HG03521 (cell line): ENCODE data around the gene IFNK.
A peak's percentile ranks its signal among the peaks of the same experiment; 100 is the strongest.

Experiments used
- ATAC-seq: cut with Tn5 transposase; IDR thresholded peaks from one replicate; pipeline ENCODE4 v1.9.1; 2021; ENCODE audit warnings: mild to moderate bottlenecking, moderate library complexity; ENCODE audit not compliant: unreplicated experiment

IFNK gene

DNA sequence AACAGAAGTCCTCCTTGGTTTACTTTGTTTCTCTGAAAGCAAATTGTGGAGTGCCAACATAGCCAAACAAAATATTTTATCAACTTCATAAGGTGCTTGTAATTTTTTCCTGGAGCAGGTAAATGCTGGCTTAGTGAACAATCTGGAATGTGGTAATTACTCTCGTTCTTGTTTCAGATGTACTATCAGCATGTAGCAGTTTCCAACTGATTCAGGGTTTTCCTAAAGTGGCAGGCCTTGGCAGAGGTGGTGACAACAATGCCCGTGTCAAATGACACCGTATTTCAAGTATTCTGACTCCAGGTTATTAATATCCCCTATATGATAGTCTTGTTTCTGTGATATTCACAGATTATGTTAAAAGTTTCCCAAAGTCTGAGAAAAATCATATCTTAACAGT, 48.0 kb downstream of the IFNK start:
- ATAC-seq: no peak

DNA sequence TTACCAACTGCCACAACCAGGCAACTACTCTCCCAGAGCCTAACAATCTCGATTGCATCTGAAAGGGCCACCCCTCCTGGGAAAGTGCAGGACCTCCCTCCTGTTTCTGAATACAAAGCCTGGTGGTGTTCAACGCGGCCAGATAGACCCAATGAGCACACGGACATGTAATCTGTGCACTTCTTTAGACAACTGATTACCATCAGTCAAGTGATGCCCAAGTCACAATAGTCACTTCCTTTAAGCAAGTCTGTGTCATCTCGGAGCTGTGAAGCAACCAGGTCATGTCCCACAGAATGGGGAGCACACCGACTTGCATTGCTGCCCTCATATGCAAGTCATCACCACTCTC, 48.5 kb downstream of the IFNK start:
- peak; percentile 26 for ATAC-seq

DNA sequence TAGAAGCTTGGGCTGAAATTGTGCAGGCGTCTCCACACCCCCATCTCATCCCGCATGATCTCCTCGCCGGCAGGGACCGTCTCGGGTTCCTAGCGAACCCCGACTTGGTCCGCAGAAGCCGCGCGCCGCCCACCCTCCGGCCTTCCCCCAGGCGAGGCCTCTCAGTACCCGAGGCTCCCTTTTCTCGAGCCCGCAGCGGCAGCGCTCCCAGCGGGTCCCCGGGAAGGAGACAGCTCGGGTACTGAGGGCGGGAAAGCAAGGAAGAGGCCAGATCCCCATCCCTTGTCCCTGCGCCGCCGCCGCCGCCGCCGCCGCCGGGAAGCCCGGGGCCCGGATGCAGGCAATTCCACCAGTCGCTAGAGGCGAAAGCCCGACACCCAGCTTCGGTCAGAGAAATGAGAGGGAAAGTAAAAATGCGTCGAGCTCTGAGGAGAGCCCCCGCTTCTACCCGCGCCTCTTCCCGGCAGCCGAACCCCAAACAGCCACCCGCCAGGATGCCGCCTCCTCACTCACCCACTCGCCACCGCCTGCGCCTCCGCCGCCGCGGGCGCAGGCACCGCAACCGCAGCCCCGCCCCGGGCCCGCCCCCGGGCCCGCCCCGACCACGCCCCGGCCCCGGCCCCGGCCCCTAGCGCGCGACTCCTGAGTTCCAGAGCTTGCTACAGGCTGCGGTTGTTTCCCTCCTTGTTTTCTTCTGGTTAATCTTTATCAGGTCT, 49.0 kb downstream of the IFNK start, which contains the start of gene C9orf72:
Gene C9orf72 (minus strand): TSS at position 564 of the 716 bp plus-strand sequence. CDS start 6,361 bp downstream, outside the sequence.
- peak; percentile 55 for ATAC-seq

DNA sequence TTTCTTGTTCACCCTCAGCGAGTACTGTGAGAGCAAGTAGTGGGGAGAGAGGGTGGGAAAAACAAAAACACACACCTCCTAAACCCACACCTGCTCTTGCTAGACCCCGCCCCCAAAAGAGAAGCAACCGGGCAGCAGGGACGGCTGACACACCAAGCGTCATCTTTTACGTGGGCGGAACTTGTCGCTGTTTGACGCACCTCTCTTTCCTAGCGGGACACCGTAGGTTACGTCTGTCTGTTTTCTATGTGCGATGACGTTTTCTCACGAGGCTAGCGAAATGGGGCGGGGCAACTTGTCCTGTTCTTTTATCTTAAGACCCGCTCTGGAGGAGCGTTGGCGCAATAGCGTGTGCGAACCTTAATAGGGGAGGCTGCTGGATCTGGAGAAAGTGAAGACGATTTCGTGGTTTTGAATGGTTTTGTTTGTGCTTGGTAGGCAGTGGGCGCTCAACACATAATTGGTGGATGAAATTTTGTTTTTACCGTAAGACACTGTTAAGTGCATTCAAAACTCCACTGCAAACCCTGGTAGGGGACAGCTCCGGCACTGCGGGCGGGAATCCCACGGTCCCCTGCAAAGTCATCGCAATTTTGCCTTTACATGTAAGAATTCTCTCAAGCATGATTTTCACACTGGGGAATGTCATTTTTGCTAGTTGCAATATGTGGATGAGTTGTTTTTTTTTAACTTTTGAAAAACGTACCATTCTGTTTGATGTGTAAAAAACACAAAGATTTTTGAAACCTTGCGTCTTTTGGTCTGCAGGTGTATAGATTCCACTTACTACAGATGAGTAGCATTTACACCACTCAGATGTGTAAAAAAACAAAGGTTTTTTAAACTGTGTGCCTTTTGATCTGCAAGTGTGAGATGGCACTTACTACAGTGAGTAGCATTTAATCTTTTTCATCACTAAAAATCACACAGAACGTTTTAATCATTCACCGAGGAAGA, 49.8 kb downstream of the IFNK start:
- peak; percentile 84 for ATAC-seq
